Measurements from ENCODE around the gene CNTD1.
A peak's percentile ranks its signal among the peaks of the same experiment; 100 is the strongest.

The CNTD1 gene

DNA sequence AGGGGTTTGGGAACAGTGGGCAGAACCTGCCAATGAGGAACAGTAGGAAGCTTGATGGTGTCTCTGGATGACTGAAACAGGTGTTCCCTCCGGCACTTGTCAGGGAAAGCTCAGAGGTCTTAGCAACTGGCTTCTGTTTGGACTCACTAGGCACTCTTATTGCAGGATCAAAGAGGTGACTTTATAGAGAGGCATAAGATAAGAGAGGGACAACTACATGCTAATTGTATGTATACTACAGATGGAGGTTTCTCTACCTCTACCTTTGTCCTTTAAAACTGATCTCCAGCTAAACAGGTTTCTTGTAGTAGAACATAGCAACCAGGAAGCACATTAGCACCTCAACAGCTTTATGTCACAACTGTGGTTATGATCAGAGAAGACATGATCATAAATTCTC is 7.6 kb downstream of the CNTD1 start:
- no peak for DNase-seq

DNA sequence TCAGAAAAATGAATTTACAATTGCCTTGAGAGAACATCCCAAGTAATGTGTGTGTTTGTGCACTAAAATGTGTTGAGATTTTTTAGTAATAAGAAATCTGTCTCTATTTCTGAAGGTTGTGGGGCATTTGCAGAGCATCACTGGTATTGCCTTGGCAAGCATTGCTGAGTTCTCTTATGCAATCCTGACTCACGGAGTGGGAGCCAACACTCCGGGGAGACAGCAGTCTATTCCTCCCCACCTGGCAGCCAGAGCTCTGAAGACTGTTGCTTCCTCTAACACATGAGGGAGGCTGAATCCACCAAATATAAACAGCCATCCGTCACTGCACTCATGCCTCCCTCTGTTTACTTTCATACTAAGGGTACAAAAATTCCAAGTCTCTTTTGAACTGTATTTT is 10.6 kb downstream of the CNTD1 start:
- DNase-seq: no peak

DNA sequence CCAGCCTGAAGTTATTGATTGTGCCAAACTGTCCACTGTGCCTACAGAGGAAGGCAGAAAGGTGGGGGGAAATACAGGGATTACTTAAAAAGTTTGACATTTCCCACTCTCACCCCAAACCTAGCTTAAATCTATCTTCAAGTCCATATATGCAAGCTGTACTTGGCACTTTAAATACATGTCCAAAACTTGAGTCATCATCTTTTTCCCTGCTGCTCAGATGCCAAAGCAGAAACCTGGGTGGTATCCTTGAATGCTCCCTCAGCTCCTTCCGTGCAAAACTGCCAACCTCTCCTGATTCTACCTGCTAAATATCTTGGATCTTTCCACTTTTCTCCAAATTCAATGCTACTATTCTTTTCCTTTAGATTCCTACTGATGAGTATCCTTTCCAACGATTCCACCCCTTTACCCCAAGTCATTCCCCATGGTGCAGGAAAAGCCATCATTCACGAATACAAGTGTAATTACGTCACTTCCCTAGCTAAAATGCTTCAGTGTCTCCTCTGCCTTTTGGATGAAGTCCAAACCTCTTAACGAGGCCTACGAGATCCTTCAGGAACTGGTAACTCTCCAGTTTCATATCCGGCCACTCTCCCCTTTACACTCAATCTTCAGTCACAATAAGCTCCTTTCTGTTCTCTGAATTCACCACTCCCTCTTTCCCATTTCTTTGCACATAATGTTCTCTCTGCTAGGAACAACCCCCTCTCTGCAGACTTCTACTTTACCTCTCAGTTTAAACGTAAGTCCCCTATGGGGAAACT is 16.2 kb downstream of the CNTD1 start:
- DNase-seq: no peak

DNA sequence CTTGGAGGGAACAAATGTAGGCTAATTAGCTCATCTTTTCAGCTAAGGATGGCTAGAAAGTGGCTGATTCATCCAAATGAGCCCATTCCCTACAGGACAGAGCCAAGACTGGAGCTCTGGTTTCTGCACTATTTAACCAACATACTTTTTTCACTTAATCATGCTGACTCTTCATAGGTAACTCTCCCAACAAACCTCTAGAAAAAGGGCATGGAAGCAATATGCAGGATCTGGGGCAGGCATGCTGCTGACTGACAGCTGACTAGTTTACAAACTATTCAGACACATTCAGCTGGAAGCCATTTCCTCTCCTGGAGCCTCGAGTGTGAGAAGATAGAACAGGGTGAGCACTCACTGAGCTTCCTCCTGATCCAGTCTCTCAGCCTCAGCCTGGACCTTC is 19.2 kb downstream of the CNTD1 start:
- no peak for DNase-seq

DNA sequence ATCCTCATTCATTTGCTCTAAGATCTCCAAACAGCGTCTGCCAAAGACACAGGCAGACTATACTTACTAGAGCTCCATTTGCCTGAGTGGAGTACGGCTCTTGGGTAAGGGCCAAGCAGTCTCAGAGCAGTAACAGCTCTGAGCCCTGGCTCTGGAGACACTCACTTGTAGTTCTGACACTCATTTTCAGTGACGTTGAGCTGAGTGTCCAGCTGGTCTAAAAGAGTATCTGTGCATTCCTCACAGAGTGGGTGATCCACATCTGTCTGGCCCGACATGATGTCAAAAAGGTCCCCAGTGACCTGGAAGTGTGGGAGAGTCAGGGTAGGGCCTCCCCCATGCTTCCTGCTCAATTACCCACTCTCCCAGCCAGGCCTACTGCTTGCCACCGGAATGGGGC is 19.7 kb downstream of the CNTD1 start:
- DNase-seq: no peak

DNA sequence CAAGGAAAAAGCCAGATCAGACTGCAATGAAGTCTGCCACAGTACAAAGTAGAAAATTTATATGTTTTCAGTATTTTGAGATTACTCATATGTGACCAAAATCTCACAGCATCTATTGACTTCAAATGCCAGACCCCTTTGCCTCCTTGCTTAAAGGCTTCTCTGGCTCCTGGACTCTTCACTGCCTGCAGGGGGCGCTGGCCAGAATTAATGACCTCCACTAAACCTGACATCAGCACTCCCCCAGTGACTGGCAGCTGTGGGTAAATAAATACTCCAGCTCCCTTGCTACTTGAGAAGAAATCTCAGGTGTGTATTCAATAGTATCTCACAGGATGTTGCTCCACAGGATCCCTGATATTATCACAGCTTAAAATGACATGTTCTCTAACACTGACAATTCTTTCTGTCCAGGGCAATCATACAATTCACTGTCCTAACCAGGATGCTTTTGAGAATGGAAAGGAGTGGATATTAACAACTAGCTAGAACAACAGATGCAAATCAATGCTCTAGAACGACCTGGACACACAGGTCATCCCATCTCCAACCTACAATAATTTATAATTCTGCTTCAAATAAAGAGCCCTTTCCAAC is 21.4 kb downstream of the CNTD1 start:
- DNase-seq: peak; percentile 64

DNA sequence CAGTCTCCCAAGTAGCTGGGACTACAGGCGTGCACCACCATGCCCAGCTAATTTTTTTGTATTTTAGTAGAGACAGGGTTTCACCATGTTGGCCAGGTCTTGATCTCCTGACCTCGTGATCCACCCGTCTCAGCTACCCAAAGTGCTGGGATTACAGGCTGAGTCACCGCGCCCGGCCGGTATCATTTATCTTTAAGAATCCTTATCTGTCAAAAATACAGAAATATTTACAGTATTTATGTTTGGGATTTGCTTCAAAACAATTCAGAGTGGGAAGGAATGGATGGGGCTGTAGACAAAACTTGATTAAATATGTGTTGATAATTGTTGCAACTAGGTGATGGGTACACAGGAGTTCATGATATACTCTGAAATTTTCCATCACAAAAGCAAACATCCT is 22.5 kb downstream of the CNTD1 start:
- no peak for DNase-seq

DNA sequence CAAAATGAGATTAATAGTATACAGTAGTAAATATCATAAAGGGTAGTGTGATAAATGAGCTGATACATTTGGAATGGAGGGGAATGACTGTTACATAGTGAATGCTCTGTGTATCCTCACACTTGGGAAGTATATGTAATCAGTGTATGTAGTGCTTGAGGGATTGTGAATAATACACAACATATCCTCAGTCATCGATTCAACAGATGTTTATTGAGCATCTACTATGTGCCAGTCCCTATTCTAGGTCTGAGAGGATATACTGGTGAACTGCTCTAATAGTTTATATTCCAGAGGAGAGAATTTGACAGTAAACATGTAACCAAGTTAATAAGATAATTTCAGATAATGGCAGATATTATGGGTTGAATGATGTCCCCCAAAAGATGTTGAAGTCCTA is 28.8 kb downstream of the CNTD1 start:
- DNase-seq: no peak

DNA sequence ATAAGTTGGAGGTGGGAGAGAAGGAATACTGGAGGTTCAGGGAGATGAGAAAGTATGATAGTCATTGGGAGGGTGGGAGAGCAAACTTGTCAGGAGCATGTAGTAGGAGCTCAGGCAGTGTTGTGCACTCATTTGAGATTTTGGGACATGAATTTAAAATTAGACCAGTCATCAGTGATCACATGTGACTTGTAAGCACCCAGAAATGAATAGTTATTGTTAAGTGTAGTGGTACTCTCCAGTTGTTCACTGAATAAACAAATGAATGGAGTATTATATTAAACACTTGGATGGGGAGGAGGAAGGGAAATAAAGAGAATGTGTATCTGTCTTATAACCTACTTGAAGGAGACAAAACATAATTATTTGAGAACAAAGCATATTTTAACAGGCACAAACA is 32.3 kb downstream of the CNTD1 start:
- DNase-seq: no peak

DNA sequence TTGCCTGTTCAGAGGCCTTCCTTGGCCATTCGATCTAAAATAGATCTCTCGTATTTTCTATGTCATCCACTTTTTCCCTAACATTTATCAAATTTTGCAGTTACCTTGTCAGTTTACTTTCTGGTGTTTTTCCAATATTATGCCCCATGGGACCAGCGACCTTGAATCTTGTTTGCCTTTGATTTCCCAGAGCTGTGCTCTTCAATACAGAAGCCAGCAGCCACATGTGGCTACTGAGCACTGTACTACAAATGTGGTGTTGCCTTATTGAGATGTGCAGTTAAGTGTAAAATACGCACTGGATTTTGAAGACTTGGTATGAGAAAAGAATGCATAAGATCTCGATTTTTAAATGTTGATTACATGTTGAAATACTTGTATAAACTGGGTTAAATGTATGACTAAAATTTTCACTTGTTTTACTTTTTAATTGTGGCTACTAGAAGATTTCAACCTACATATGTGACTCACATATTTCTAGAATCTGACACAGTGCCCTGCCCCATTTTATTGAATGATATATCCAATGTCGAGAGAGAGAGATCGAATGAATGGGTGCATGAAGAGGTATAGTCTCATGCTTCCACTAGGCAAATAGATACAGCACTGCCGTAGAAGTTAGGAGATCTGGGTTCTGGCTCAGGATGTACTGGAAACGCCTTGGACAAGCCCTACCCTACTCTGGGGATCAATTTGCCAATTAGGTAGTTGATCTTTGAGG is 33.7 kb downstream of the CNTD1 start:
- no peak for DNase-seq

DNA sequence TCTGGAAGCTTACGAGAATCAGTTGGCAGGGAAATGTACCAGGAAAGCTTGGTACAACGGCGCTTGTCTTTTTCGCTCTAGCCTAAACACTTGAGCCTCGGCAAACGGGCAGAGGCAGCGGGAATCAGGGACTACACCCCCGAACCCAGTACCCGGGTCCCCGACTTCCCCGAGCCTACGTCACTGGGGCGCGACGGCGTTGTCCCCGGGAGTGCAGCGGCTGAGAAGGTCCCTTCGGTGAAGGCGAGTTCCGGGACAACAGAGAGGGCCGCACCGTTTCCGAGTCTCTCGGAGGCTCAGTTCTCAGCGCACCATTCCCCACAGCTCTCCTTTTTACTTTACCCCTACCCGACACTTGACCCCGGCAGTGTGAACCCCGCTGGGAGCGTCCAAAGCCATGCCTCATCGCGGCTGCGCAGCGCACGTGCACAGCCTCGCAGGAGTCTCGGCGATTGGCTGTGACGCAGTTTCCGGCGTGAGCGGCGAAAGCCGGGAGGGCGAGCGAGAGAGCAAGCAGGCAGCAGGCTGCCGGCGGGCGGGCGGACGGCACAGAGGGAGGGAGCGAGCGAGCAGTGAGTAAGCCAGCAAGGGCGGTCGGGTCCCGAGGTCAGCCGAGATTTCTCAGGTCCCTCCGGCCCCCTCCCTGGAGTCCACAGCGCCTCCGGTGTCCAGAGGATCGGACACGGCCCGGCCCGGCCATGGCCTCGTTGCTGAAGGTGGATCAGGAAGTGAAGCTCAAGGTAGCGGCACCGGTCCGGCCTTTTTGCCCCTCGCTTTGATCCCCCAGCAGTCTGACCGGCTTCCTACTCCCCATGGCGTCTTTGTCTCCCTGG is 34.5 kb downstream of the CNTD1 start, which contains the start of gene PSME3:
Gene PSME3 (plus strand): TSS at position 464 of the 833 bp plus-strand sequence. CDS start 235 bp downstream, at position 699.
- DNase-seq: peak; percentile 91

DNA sequence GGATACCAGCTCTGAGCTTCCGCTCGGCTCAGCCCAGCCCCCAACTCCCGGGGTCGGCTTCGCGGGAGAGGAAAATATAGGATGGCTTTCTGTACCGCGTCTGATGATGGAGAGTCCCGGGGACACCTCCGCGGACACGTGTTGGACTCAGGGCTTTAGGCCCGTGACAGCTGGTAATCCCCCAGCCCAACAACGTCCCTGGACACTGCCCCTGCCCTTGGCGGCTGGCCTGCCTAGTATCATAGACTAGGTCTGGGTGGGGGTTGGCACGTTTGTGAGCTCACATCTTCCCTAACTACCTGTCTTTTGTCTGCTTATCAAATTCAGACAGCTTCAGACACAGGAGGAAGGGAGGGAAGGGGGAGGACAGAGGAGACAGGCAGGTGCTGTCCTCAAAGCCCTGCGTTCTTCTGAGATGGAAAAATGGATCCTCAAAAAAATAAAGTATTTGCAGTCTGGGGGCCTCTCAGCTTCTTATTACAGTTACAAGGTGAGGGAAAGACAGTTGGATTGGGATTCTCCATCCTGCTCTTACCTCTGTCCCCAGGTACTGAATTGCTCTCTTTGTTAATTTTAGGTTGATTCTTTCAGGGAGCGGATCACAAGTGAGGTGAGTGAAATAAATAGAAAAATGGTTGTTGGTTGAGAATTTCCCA is 35.2 kb downstream of the CNTD1 start:
- no peak for DNase-seq

DNA sequence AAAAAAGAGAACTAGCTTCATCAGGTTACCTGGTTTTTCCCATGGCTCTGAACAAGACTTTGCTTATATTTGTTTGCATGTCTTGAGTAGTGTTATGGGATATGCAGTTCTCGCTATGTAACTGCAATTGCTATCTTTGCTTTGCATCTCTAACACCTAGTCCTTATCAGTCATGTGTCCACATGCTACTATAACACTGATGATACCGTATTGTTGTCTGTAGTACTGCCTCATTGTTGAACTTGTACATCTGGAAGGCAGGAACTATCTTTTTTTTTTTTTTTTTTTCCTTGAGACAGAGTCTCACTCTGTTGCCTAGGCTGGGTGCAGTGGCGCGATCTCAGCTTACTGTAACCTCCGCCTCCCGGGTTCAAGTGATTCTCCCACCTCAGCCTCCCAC is 37.1 kb downstream of the CNTD1 start:
- no peak for DNase-seq

DNA sequence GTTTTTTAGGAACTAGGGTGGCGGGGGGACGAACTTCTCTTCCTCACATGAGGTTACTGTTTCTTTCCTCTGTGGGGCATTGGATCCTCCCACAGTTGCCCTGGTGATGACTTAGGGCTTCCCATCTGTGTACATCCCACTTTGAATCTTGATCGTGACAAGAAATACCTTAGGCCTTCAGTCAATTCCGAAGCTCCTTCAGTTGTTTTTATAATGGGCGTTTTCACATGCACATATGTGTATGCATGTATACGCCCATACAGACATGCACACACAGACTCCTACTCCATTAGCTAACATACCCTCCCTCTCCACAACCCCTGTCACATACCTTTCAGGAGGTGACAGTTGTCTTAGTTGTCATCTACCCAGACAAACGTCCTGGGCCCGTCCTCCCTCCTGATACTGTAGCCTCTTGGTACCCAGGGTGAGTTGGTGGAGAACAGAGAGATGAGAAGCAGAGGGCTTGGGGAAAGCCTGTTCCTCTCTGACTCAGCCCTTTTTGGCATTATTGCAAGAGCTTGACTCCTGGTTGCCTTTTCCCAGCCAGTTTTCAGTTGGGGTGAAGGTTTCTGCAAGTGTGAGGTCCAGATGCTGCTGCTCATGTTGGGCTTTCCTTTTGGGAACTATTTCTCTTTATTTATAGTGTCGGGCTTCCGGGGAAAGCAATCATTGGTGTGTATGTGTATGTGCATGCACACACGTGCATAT is 43.5 kb downstream of the CNTD1 start:
- DNase-seq: no peak

DNA sequence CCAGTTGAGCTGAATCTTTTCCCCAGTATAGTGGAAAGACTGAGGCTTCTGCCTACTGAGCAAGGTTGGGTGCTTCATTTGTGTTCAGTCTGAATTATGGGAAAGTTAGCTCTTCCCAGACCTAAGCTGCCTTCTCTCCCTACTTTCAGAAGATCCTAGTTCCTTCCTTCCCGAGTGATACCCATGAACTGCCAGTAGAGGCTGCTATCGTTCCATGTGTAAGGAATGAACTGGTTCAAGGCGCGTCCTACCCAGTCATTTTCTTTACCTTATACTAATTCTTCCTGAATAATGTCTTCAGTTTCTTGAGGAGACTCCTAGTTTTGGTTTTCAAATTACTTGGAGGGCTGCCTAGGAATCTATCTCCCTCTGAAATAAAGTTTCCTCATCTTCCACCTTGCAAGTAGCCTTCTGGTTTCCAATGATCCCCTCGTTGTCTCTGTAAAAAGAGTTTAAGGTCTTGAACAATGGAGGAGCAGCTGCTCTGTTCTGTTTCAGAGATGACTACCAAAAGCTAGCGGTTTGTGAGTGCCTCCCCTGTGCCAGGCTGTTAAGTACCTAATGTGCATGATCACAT is 44.8 kb downstream of the CNTD1 start:
- no peak for DNase-seq

DNA sequence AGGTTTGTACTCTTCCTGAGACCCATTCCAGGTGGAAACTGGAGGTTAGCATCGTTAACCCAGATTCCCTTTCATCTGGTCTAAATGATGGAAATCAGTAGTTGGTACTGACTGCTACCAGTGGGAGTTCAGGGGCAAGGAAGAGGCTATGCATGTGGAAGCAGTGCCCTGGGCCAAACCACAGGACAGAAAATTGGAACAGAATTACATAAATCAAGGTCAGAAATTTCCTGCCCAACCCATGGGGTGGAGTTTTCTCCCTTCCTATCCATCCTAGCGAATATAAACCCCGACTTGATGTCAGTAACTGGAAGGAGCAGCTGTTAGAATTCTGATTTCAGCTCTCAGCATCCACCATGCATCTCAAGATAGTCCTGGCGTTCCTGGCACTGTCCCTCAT is 45.6 kb downstream of the CNTD1 start, which contains the start of gene AOC2:
Gene AOC2 (plus strand): TSS at position 310 of the 400 bp plus-strand sequence. CDS start 47 bp downstream, at position 357.
- no peak for DNase-seq

DNA sequence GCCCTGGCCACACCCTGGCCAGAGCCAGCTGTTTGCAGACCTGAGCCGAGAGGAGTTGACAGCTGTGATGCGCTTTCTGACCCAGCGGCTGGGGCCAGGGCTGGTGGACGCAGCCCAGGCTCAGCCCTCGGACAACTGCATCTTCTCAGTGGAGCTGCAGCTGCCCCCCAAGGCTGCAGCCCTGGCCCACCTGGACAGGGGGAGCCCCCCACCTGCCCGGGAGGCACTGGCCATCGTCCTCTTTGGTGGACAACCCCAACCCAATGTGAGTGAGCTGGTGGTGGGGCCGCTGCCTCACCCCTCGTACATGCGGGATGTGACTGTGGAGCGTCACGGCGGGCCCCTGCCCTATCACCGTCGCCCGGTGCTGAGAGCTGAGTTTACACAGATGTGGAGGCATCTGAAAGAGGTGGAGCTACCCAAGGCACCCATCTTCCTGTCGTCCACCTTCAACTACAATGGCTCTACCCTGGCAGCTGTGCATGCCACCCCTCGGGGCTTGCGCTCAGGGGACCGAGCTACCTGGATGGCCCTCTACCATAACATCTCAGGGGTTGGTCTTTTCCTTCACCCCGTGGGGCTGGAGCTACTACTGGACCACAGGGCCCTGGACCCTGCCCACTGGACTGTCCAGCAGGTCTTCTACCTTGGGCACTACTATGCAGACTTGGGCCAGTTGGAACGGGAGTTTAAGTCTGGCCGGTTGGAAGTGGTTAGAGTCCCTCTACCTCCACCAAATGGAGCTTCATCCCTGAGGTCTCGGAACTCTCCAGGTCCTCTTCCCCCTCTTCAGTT is 46.3 kb downstream of the CNTD1 start:
- DNase-seq: no peak

DNA sequence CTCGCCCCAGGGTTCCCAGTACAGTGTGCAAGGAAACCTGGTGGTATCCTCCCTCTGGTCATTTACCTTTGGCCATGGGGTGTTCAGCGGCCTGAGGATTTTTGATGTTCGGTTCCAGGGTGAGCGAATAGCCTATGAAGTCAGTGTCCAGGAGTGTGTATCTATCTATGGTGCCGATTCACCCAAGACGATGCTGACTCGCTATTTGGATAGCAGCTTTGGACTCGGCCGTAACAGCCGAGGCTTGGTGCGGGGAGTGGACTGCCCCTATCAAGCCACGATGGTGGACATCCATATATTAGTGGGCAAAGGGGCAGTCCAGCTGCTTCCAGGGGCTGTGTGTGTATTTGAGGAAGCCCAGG is 46.9 kb downstream of the CNTD1 start:
- DNase-seq: no peak

DNA sequence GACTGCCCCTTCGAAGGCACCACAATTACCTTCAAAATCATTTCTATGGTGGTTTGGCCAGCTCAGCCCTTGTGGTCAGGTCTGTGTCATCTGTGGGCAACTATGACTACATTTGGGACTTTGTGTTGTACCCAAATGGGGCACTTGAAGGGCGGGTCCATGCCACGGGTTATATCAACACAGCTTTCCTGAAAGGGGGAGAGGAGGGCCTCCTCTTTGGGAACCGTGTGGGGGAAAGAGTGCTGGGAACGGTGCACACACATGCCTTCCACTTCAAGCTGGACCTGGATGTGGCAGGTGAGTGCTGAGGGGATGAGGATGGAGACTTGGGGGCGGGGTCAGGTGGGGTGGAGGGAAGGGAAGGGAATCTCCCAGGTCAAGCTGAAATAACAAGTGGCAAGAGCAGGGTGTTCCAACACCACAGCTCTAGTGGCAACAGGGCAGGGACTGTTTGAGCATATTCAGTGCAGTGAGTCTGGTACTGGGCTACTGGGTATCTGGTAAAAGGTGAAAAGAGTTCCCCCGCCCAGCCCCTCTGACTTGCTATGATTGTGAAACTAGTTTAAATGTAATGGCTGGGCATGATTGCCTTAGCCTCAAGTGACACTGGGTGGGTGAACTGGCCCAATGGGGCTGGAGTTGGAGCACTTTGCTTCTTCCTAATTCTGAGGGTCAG is 47.4 kb downstream of the CNTD1 start:
- DNase-seq: peak; percentile 69

Measured in activated CD4-positive, CD25-positive, alpha-beta regulatory T cell treated with anti-CD3 and anti-CD28 coated beads, Interleukin-2, amount 50 U/mL, for 72 hours (primary cell).